Eye (tissue), 1 donor: ENCODE data around the gene C6orf62.
A peak's percentile ranks its signal among the peaks of the same experiment; 100 is the strongest.
"Not testable (repeated sequence)": the region's sequence is repeated elsewhere in the genome, so short reads cannot be mapped to it uniquely, and the experiment has no call there.

Source experiments
- DNase-seq: peaks from one replicate; pipeline ENCODE4 v3.0.0-alpha.2; 2015

The C6orf62 gene

GRCh38 chr6:24719125-24719971, at the start of gene C6orf62:
Gene C6orf62 (minus strand): TSS chr6:24719154. CDS start chr6:24718668, 486 bp downstream.
- peak; percentile 72 for DNase-seq

- no peak for DNase-seq
Measured at GRCh38 chr6:24768361-24768760, 49.4 kb upstream of the C6orf62 start.

- no peak for DNase-seq
Measured at GRCh38 chr6:24766680-24767462, 47.9 kb upstream of the C6orf62 start.

- not testable (repeated sequence) for DNase-seq
Measured at GRCh38 chr6:24765968-24766367, 47.0 kb upstream of the C6orf62 start.

GRCh38 chr6:24764833-24765828, 46.2 kb upstream of the C6orf62 start:
- not testable (repeated sequence) for DNase-seq

GRCh38 chr6:24763578-24763977, 44.6 kb upstream of the C6orf62 start:
- no peak for DNase-seq

GRCh38 chr6:24761851-24762250, 42.9 kb upstream of the C6orf62 start:
- no peak for DNase-seq

- DNase-seq, result no peak
Measured at GRCh38 chr6:24761193-24761835, 42.4 kb upstream of the C6orf62 start.

GRCh38 chr6:24760210-24760609, 41.3 kb upstream of the C6orf62 start:
- DNase-seq, result no peak

- DNase-seq, result no peak
Measured at GRCh38 chr6:24759718-24760117, 40.8 kb upstream of the C6orf62 start.

- DNase-seq, result no peak
Measured at GRCh38 chr6:24757611-24758010, 38.7 kb upstream of the C6orf62 start.

GRCh38 chr6:24755279-24755678, 36.3 kb upstream of the C6orf62 start:
- DNase-seq, result no peak

- not testable (repeated sequence) for DNase-seq
Measured at GRCh38 chr6:24754378-24754777, 35.4 kb upstream of the C6orf62 start.

GRCh38 chr6:24753545-24753944, 34.6 kb upstream of the C6orf62 start:
- no peak for DNase-seq

GRCh38 chr6:24752917-24753492, 34.1 kb upstream of the C6orf62 start:
- no peak for DNase-seq

- no peak for DNase-seq
Measured at GRCh38 chr6:24752503-24752902, 33.5 kb upstream of the C6orf62 start.

- not testable (repeated sequence) for DNase-seq
Measured at GRCh38 chr6:24750878-24751277, 31.9 kb upstream of the C6orf62 start.

GRCh38 chr6:24749297-24749696, 30.3 kb upstream of the C6orf62 start:
- DNase-seq, result no peak

GRCh38 chr6:24744911-24745310, 26.0 kb upstream of the C6orf62 start:
- no peak for DNase-seq

- DNase-seq, result no peak
Measured at GRCh38 chr6:24743944-24744335, 25.0 kb upstream of the C6orf62 start.

- DNase-seq, result peak; percentile 22
Measured at GRCh38 chr6:24743265-24743943, 24.4 kb upstream of the C6orf62 start.
